Measurements from ENCODE around the gene CYGB.

The CYGB gene

GRCh38 chr17:76485569-76485968, 51.9 kb downstream of the CYGB start:
- in situ Hi-C loops (cut with HindIII; ENCODE audit: low sequenced_read_pairs): no loop called here
- no peak for TF ChIP-seq CTCF (IDR thresholded peaks at IDR 0.05; ENCODE audit: low read depth, low read length)
- DNase-seq (ENCODE audit: low read depth, low spot score): no peak
- no peak overlapping the region for H3K4me3 ChIP-seq (ENCODE audit: low read depth, low read length)

GRCh38 chr17:76484228-76484725, 53.2 kb downstream of the CYGB start:
- in situ Hi-C loops (cut with HindIII; ENCODE audit: low sequenced_read_pairs): no loop called here
- no peak for TF ChIP-seq CTCF (IDR thresholded peaks at IDR 0.05; ENCODE audit: low read depth, low read length)
- DNase-seq (ENCODE audit: low read depth, low spot score): no peak
- H3K4me3 ChIP-seq (ENCODE audit: low read depth, low read length): no peak overlapping the region

- in situ Hi-C loops (cut with HindIII; ENCODE audit: low sequenced_read_pairs): no loop called here
- DNase-seq (ENCODE audit: low read depth, low spot score): no peak
- no peak for TF ChIP-seq CTCF (IDR thresholded peaks at IDR 0.05; ENCODE audit: low read depth, low read length)
- H3K4me3 ChIP-seq (ENCODE audit: low read depth, low read length): no peak overlapping the region
Measured at GRCh38 chr17:76481071-76481655, 56.3 kb downstream of the CYGB start.

GRCh38 chr17:76480632-76481031, 56.9 kb downstream of the CYGB start:
- DNase-seq (ENCODE audit: low read depth, low spot score): no peak
- in situ Hi-C loops (cut with HindIII; ENCODE audit: low sequenced_read_pairs): no loop called here
- no peak overlapping the region for H3K4me3 ChIP-seq (ENCODE audit: low read depth, low read length)
- TF ChIP-seq CTCF (IDR thresholded peaks at IDR 0.05; ENCODE audit: low read depth, low read length): no peak

- in situ Hi-C loops (cut with HindIII; ENCODE audit: low sequenced_read_pairs): no loop called here
- no peak overlapping the region for H3K4me3 ChIP-seq (ENCODE audit: low read depth, low read length)
- TF ChIP-seq CTCF (IDR thresholded peaks at IDR 0.05; ENCODE audit: low read depth, low read length): no peak
- DNase-seq (ENCODE audit: low read depth, low spot score): no peak
Measured at GRCh38 chr17:76479515-76480060, 57.9 kb downstream of the CYGB start.

GRCh38 chr17:76478730-76479514, 58.6 kb downstream of the CYGB start:
- in situ Hi-C loops (cut with HindIII; ENCODE audit: low sequenced_read_pairs): no loop called here

More at GRCh38 chr17:76478730-76479514, 58.6 kb downstream of the CYGB start:
- DNase-seq (ENCODE audit: low read depth, low spot score): no peak
- TF ChIP-seq CTCF (IDR thresholded peaks at IDR 0.05; ENCODE audit: low read depth, low read length): no peak
- H3K4me3 ChIP-seq (ENCODE audit: low read depth, low read length): no peak overlapping the region

Measured in astrocyte of the spinal cord (primary cell).